ENCODE data around the gene BMP2K. TPM values are rescaled to one million over a fixed set of nuclear protein-coding genes. Genes with fewer than 3 reads are reported as not detected.
"Not testable (repeated sequence)": the region's sequence is repeated elsewhere in the genome, so short reads cannot be mapped to it uniquely, and the experiment has no call there.

The BMP2K gene
- total RNA-seq, 1 donor from 2014 or later = 33.3 TPM

- no peak overlapping the region for H3K4me3 ChIP-seq (ENCODE audit: insufficient read depth, low read depth, low read length)
Observed at GRCh38 chr4:78865451-78865850, 89.3 kb downstream of the BMP2K start.

DNA sequence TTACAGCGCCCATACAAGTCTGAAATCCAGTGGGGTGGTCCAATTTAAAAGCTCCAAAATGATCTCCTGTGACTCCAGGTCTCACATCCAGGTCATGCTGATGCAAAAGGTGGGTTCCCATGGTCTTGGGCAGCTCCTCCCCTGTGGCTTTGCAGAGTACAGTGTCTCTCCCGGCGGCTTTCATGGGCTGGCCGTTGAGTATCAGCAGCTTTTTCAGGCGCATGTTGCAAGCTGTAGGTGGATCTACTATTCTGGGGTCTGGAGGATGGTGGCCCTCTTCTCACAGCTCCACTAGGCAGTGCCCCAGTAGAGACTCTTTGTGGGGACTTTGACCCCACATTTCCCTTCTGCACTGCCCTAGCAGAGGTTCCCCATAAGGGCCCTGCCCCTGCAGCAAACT lies 92.6 kb downstream of the BMP2K start:
- peaks cover 20% of the 10 kb centered on the region for H3K36me3 ChIP-seq (ENCODE audit: insufficient read depth, low read length)
- not testable (repeated sequence) for H2AFZ ChIP-seq (ENCODE audit: low read depth, low read length); H3K9ac ChIP-seq (ENCODE audit: low read length); H3K4me1 ChIP-seq (ENCODE audit: insufficient read depth, low read length); H3K9me3 ChIP-seq (ENCODE audit: insufficient read depth, low read depth, low read length); H3K36me3 Mint-ChIP-seq (ENCODE audit: low read depth, unreplicated experiment); FAIRE-seq; H3K27me3 Mint-ChIP-seq (ENCODE audit: low read depth, unreplicated experiment); H3K4me3 Mint-ChIP-seq (ENCODE audit: unreplicated experiment); H3K9me3 Mint-ChIP-seq (ENCODE audit: unreplicated experiment); H4K20me1 ChIP-seq (ENCODE audit: insufficient read depth, low read length); H3K79me2 ChIP-seq (ENCODE audit: insufficient read depth, low read length); H3K4me3 ChIP-seq (ENCODE audit: insufficient read depth, low read depth, low read length); H3K27me3 ChIP-seq (ENCODE audit: insufficient read depth, low read length); H3K27ac Mint-ChIP-seq (ENCODE audit: unreplicated experiment); H3K27ac ChIP-seq (ENCODE audit: low read depth, low read length); H3K4me2 ChIP-seq (ENCODE audit: low read length); DNase-seq (ENCODE audit: low read depth); H3K4me1 Mint-ChIP-seq (ENCODE audit: low read depth, unreplicated experiment)

More at GRCh38 chr4:78865451-78865850, 89.3 kb downstream of the BMP2K start:
- Mint-ChIP-seq H3K4me3 (ENCODE audit: unreplicated experiment) (no peak overlapping the region), H3K27me3 (ENCODE audit: low read depth, unreplicated experiment) (no peaks in the 10 kb centered on the region), H3K4me1 (ENCODE audit: low read depth, unreplicated experiment) (peaks cover 3% of the 10 kb centered on the region), H3K9me3 (ENCODE audit: unreplicated experiment) (no peaks in the 10 kb centered on the region), H3K27ac (ENCODE audit: unreplicated experiment) (no peak overlapping the region), H3K36me3 (ENCODE audit: low read depth, unreplicated experiment) (peaks cover 5% of the 10 kb centered on the region)
- Histone ChIP-seq H3K36me3 (ENCODE audit: insufficient read depth, low read length) (peaks cover 8% of the 10 kb centered on the region), H3K27me3 (ENCODE audit: insufficient read depth, low read length) (no peaks in the 10 kb centered on the region), H3K9me3 (ENCODE audit: insufficient read depth, low read depth, low read length) (no peaks in the 10 kb centered on the region), H3K4me1 (ENCODE audit: insufficient read depth, low read length) (no peaks in the 10 kb centered on the region), H3K27ac (ENCODE audit: low read depth, low read length) (no peak overlapping the region), H2AFZ (ENCODE audit: low read depth, low read length) (no peak overlapping the region), H3K79me2 (ENCODE audit: insufficient read depth, low read length) (no peaks in the 10 kb centered on the region), H3K4me2 (ENCODE audit: low read length) (no peak overlapping the region), H3K9ac (ENCODE audit: low read length) (no peak overlapping the region), H4K20me1 (ENCODE audit: insufficient read depth, low read length) (no peaks in the 10 kb centered on the region)
- DNase-seq (ENCODE audit: low read depth) (no peak), FAIRE-seq (no peak)
- TF ChIP-seq EZH2 (IDR thresholded peaks at IDR 0.05; ENCODE audit: insufficient read depth, low read length) (no peak), CTCF (IDR thresholded peaks at IDR 0.05; ENCODE audit: insufficient read depth, low read depth, low read length) (no peak)

DNA sequence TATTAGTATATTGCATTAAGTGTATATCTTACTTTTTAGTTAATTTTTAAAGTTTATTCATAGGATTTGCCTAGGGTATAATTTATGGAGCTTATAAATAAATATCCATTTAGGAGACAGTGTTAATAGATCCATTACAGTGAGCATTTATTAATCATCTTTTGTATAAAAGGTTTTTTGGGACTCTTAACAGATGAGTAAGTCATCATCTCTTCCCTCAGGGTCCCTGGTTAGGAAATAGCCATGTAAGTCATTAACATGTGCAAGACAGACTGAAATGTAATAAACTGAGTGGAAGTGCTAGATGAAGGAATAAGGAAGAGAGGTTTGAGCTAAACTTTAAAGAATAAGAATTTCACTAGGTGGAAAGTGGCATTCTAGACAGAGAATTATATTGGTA lies 93.9 kb downstream of the BMP2K start:
- Histone ChIP-seq H3K9ac (ENCODE audit: low read length) (no peak overlapping the region), H3K79me2 (ENCODE audit: insufficient read depth, low read length) (no peaks in the 10 kb centered on the region), H3K4me1 (ENCODE audit: insufficient read depth, low read length) (no peaks in the 10 kb centered on the region), H4K20me1 (ENCODE audit: insufficient read depth, low read length) (no peaks in the 10 kb centered on the region), H3K9me3 (ENCODE audit: insufficient read depth, low read depth, low read length) (no peaks in the 10 kb centered on the region), H3K4me3 (ENCODE audit: insufficient read depth, low read depth, low read length) (no peak overlapping the region), H3K4me2 (ENCODE audit: low read length) (no peak overlapping the region), H3K36me3 (ENCODE audit: insufficient read depth, low read length) (peaks cover 20% of the 10 kb centered on the region), H3K27me3 (ENCODE audit: insufficient read depth, low read length) (no peaks in the 10 kb centered on the region), H3K27ac (ENCODE audit: low read depth, low read length) (no peak overlapping the region), H2AFZ (ENCODE audit: low read depth, low read length) (no peak overlapping the region)
- H3K4me1 Mint-ChIP-seq (ENCODE audit: low read depth, unreplicated experiment) = no peaks in the 10 kb centered on the region
- no peak overlapping the region for H3K27ac Mint-ChIP-seq (ENCODE audit: unreplicated experiment)
- DNase-seq (ENCODE audit: low read depth) (no peak), FAIRE-seq (no peak)
- no peak overlapping the region for H3K4me3 Mint-ChIP-seq (ENCODE audit: unreplicated experiment)
- no peak for TF ChIP-seq EZH2 (IDR thresholded peaks at IDR 0.05; ENCODE audit: insufficient read depth, low read length)
- no peak for TF ChIP-seq CTCF (IDR thresholded peaks at IDR 0.05; ENCODE audit: insufficient read depth, low read depth, low read length)
- H3K36me3 Mint-ChIP-seq (ENCODE audit: low read depth, unreplicated experiment) = peaks cover 7% of the 10 kb centered on the region
- H3K27me3 Mint-ChIP-seq (ENCODE audit: low read depth, unreplicated experiment) = no peaks in the 10 kb centered on the region
- H3K9me3 Mint-ChIP-seq (ENCODE audit: unreplicated experiment) = no peaks in the 10 kb centered on the region
